Omental fat pad (tissue), 4 donors: Measurements from ENCODE around the gene CREB3L2. TPM values are rescaled to one million over a fixed set of nuclear protein-coding genes. Genes with fewer than 3 reads are reported as not detected.

Experiments
- ATAC-seq: fragments of 150-250 bp; one replicate; pipeline ENCODE4 v1.9.1; 2016; ENCODE audit warnings: mild to moderate bottlenecking, moderate library complexity; ENCODE audit not compliant: low FRiP score
- DNase-seq: peaks from one replicate; pipeline ENCODE4 v3.0.0-alpha.2; 2019; ENCODE audit warnings: low spot score
- total RNA-seq, 4 donors: library from RNA; depleted of rRNA; stranded (reverse); fragments of >200 nt; gene quantifications; one replicate each; pipeline ENCODE4 v1.1.0, GENCODE V29; 2016
- TF ChIP-seq, protein P1 (sequence below), 3 donors: fragments of 450-650 bp; IDR thresholded peaks; one replicate each; pipeline ENCODE4 v1.5.1; 2016 to 2017; ENCODE audit warnings: antibody characterized with exemption in 3 of 3, mild to moderate bottlenecking in 3 of 3, moderate library complexity in 2 of 3

The CREB3L2 gene
- total RNA-seq, 4 donors from 2014 or later = 35.6 to 50.4 (median 42.8) TPM

- no peak for ATAC-seq
- TF ChIP-seq, protein P1, sequence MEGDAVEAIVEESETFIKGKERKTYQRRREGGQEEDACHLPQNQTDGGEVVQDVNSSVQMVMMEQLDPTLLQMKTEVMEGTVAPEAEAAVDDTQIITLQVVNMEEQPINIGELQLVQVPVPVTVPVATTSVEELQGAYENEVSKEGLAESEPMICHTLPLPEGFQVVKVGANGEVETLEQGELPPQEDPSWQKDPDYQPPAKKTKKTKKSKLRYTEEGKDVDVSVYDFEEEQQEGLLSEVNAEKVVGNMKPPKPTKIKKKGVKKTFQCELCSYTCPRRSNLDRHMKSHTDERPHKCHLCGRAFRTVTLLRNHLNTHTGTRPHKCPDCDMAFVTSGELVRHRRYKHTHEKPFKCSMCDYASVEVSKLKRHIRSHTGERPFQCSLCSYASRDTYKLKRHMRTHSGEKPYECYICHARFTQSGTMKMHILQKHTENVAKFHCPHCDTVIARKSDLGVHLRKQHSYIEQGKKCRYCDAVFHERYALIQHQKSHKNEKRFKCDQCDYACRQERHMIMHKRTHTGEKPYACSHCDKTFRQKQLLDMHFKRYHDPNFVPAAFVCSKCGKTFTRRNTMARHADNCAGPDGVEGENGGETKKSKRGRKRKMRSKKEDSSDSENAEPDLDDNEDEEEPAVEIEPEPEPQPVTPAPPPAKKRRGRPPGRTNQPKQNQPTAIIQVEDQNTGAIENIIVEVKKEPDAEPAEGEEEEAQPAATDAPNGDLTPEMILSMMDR (IDR thresholded peaks at IDR 0.05) = no peak
- no peak for DNase-seq
Observed at GRCh38 chr7:137846549-137846826, 155.4 kb downstream of the CREB3L2 start.

- no peak for DNase-seq
- ATAC-seq = no peak
- TF ChIP-seq, protein P1 (IDR thresholded peaks at IDR 0.05) = no peak
Observed at GRCh38 chr7:137844677-137845425, 157.0 kb downstream of the CREB3L2 start.

- no peak for ATAC-seq
- no peak for DNase-seq
- TF ChIP-seq, protein P1 (IDR thresholded peaks at IDR 0.05) = no peak
Observed at GRCh38 chr7:137839903-137840779, 161.7 kb downstream of the CREB3L2 start.

DNA sequence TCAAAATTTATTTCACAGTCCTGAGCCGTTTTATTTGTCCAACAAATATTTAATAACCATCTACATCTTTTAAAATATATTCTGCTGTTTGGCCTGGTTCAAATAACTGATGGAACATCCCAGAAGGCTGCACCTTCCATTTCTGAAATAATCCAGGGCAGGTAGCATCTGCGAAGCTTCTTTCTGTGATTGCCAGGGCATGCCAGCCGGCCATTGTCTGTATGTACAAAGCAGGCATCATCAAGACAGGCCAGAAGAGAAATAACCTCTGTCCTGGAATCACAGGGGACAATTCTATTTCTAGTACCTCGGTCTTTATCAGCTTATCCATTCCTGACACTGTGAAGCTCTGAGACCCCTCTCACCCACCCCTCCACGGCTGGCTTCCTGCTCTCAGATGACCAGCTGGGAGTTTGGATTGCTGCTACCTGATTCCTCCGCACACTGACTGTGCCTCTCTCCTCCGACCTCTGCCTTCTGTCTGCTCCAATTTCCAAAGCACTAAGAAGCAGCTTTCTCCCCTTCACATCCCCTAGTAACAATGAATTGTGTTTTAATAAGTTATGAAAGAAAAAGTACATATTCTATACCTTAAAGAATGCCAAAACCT, 163.1 kb downstream of the CREB3L2 start:
- DNase-seq (no peak), ATAC-seq (no peak)
- TF ChIP-seq, protein P1 (IDR thresholded peaks at IDR 0.05) = no peak

- TF ChIP-seq, protein P1 (IDR thresholded peaks at IDR 0.05) = no peak
- no peak for DNase-seq
- no peak for ATAC-seq
Observed at GRCh38 chr7:137836541-137836940, 165.3 kb downstream of the CREB3L2 start.

- DNase-seq = no peak
- ATAC-seq = no peak
Observed at GRCh38 chr7:137836113-137836509, 165.8 kb downstream of the CREB3L2 start.

More at GRCh38 chr7:137836113-137836509, 165.8 kb downstream of the CREB3L2 start:
- TF ChIP-seq, protein P1 (IDR thresholded peaks at IDR 0.05) = no peak
